Activated CD4-positive, alpha-beta T cell treated with anti-CD3 and anti-CD28 coated beads for 48 hours (primary cell): ENCODE data around the gene PTPA.
"Not testable (repeated sequence)": the region's sequence is repeated elsewhere in the genome, so short reads cannot be mapped to it uniquely, and the experiment has no call there.

Source experiments
- DNase-seq: peaks from one replicate; pipeline ENCODE4 v3.0.0-alpha.2; 2020

The PTPA gene

GRCh38 chr9:129161534-129161837, 50.3 kb downstream of the PTPA start:
- DNase-seq, result no peak

- DNase-seq, result no peak
Measured at GRCh38 chr9:129162497-129163197, 51.4 kb downstream of the PTPA start.

- not testable (repeated sequence) for DNase-seq
Measured at GRCh38 chr9:129163198-129163670, 52.0 kb downstream of the PTPA start.

GRCh38 chr9:129163753-129164152, 52.5 kb downstream of the PTPA start:
- no peak for DNase-seq

- no peak for DNase-seq
Measured at GRCh38 chr9:129164246-129164930, 53.2 kb downstream of the PTPA start.

GRCh38 chr9:129165198-129165597, 54.0 kb downstream of the PTPA start:
- DNase-seq, result no peak

- DNase-seq, result peak; percentile 20
Measured at GRCh38 chr9:129166623-129167557, 55.7 kb downstream of the PTPA start.

- DNase-seq, result no peak
Measured at GRCh38 chr9:129170229-129170628, 59.0 kb downstream of the PTPA start.

- DNase-seq, result no peak
Measured at GRCh38 chr9:129171993-129172751, 61.0 kb downstream of the PTPA start.

- no peak for DNase-seq
Measured at GRCh38 chr9:129172816-129173215, 61.6 kb downstream of the PTPA start.

- DNase-seq, result no peak
Measured at GRCh38 chr9:129173296-129174101, 62.3 kb downstream of the PTPA start.

- peak; percentile 87 for DNase-seq
Measured at GRCh38 chr9:129174102-129174723, 63.0 kb downstream of the PTPA start.

- DNase-seq, result peak; percentile 33
Measured at GRCh38 chr9:129174724-129175514, 63.7 kb downstream of the PTPA start.

GRCh38 chr9:129175515-129175824, 64.3 kb downstream of the PTPA start:
- no peak for DNase-seq

GRCh38 chr9:129175825-129176633, 64.8 kb downstream of the PTPA start:
- peak; percentile 83 for DNase-seq

- peak; percentile 26 for DNase-seq
Measured at GRCh38 chr9:129176701-129177442, 65.7 kb downstream of the PTPA start.

GRCh38 chr9:129177443-129177790, 66.2 kb downstream of the PTPA start:
- no peak for DNase-seq

- DNase-seq, result peak; percentile 95
Measured at GRCh38 chr9:129177791-129178567, 66.8 kb downstream of the PTPA start, which contains the start of gene IER5L. IER5L (minus strand) TSS chr9:129178261; CDS start chr9:129178052, 209 bp downstream.
